Suprapubic skin (tissue), 4 donors: Measurements from ENCODE around the gene ACSL5. TPM values are rescaled to one million over a fixed set of nuclear protein-coding genes. Genes with fewer than 3 reads are reported as not detected.
A peak's percentile ranks its signal among the peaks of the same experiment; 100 is the strongest.

Experiments
- DNase-seq, 2 donors: peaks; one replicate each; pipeline ENCODE4 v3.0.0-alpha.2; 2019; ENCODE audit warnings: low spot score in 2 of 2
- H3K27ac ChIP-seq: fragments of 200-600 bp; sonication (generic); one replicate; pipeline ENCODE4 v1.5.1; 2019
- H3K27me3 ChIP-seq: fragments of 200-600 bp; sonication (generic); one replicate; pipeline ENCODE4 v1.5.1; 2019
- H3K36me3 ChIP-seq: fragments of 200-600 bp; sonication (generic); one replicate; pipeline ENCODE4 v1.5.1; 2019
- H3K4me1 ChIP-seq: fragments of 200-600 bp; sonication (generic); one replicate; pipeline ENCODE4 v1.5.1; 2019
- H3K4me3 ChIP-seq: fragments of 200-600 bp; sonication (generic); one replicate; pipeline ENCODE4 v1.5.1; 2019; ENCODE audit warnings: mild to moderate bottlenecking
- H3K9me3 ChIP-seq: fragments of 200-600 bp; sonication (generic); one replicate; pipeline ENCODE4 v1.5.1; 2019
- CTCF ChIP-seq, 2 donors: fragments of 200-600 bp in 1 of 2; fragments of 450-650 bp in 1 of 2; sonication (generic) in 1 of 2; IDR thresholded peaks; one replicate each; pipeline ENCODE4 v1.5.1; 2016 to 2019; ENCODE audit warnings: antibody characterized with exemption in 2 of 2, mild to moderate bottlenecking in 1 of 2, moderate library complexity in 1 of 2
- EP300 ChIP-seq: sonication (generic); formaldehyde crosslinking; IDR thresholded peaks from one replicate; pipeline ENCODE4 v1.6.1; 2017; ENCODE audit warnings: antibody characterized with exemption
- POLR2A ChIP-seq, 2 donors: fragments of 450-650 bp; IDR thresholded peaks; one replicate each; pipeline ENCODE4 v1.6.1; 2017; ENCODE audit warnings: antibody characterized with exemption in 2 of 2, mild to moderate bottlenecking in 2 of 2, moderate library complexity in 2 of 2
- POLR2AphosphoS5 ChIP-seq, 3 donors: sonication (generic); formaldehyde crosslinking; IDR thresholded peaks; one replicate each; pipeline ENCODE4 v1.6.1; 2017; ENCODE audit warnings: antibody characterized with exemption in 3 of 3
- WGBS: methylation state at CpG from one replicate; pipeline ENCODE4 v1.1.5; 2018; 5-methylcytosine and 5-hydroxymethylcytosine counted together
- total RNA-seq, 4 donors: library from RNA; depleted of rRNA; stranded (reverse); fragments of >200 nt; gene quantifications; one replicate each; pipeline ENCODE4 v1.1.0, GENCODE V29; 2016

Gene ACSL5
- total RNA-seq, 4 donors from 2014 or later = 3.8 to 6.5 (median 5.0) TPM

GRCh38 chr10:112465299-112465883 is 91.5 kb downstream of the ACSL5 start:
- TF ChIP-seq POLR2A (IDR thresholded peaks at IDR 0.05) (no peak), POLR2AphosphoS5 (IDR thresholded peaks at IDR 0.05) (no peak), CTCF (IDR thresholded peaks at IDR 0.05) (no peak), EP300 (no peak)
- no peak for DNase-seq
- no peak overlapping the region for H3K27ac ChIP-seq
- WGBS = 95% methylated on average over 3 of the region's 3 CpGs
- no peaks in the 10 kb centered on the region for H3K9me3 ChIP-seq
- H3K27me3 ChIP-seq = no peaks in the 10 kb centered on the region
- peaks cover 42% of the 10 kb centered on the region for H3K36me3 ChIP-seq
- no peak overlapping the region for H3K4me3 ChIP-seq
- no peaks in the 10 kb centered on the region for H3K4me1 ChIP-seq

- TF ChIP-seq POLR2AphosphoS5 (IDR thresholded peaks at IDR 0.05) (no peak), EP300 (no peak), CTCF (IDR thresholded peaks at IDR 0.05) (no peak), POLR2A (IDR thresholded peaks at IDR 0.05) (no peak)
- WGBS = 86% methylated on average over 3 of the region's 3 CpGs
- DNase-seq = no peak
- H3K9me3 ChIP-seq = no peaks in the 10 kb centered on the region
- no peak overlapping the region for H3K4me3 ChIP-seq
- H3K27ac ChIP-seq = no peak overlapping the region
- no peaks in the 10 kb centered on the region for H3K27me3 ChIP-seq
- H3K36me3 ChIP-seq = peaks cover 37% of the 10 kb centered on the region
- H3K4me1 ChIP-seq = no peaks in the 10 kb centered on the region
Measured at GRCh38 chr10:112466802-112467201, 92.9 kb downstream of the ACSL5 start.

- no peak for DNase-seq
- H3K4me1 ChIP-seq = no peaks in the 10 kb centered on the region
- 95% methylated on average over 1 of the region's 1 CpG for WGBS
- TF ChIP-seq POLR2A (IDR thresholded peaks at IDR 0.05) = no peak
- TF ChIP-seq POLR2AphosphoS5 (IDR thresholded peaks at IDR 0.05) = no peak
- no peak for TF ChIP-seq EP300
- no peak for TF ChIP-seq CTCF (IDR thresholded peaks at IDR 0.05)
- H3K36me3 ChIP-seq = peaks cover 37% of the 10 kb centered on the region
- H3K9me3 ChIP-seq = no peaks in the 10 kb centered on the region
- H3K4me3 ChIP-seq = no peak overlapping the region
- H3K27me3 ChIP-seq = no peaks in the 10 kb centered on the region
- H3K27ac ChIP-seq = no peak overlapping the region
Measured at GRCh38 chr10:112467541-112468075, 93.7 kb downstream of the ACSL5 start.

GRCh38 chr10:112471878-112472487 is 98.1 kb downstream of the ACSL5 start:
- H3K27me3 ChIP-seq = no peaks in the 10 kb centered on the region
- H3K4me1 ChIP-seq = no peaks in the 10 kb centered on the region
- H3K4me3 ChIP-seq = no peak overlapping the region
- no peak for DNase-seq
- TF ChIP-seq CTCF (IDR thresholded peaks at IDR 0.05) = peak in 1 of 2 donors; percentile 62
- TF ChIP-seq POLR2AphosphoS5 (IDR thresholded peaks at IDR 0.05) = no peak
- 19% methylated on average over 4 of the region's 4 CpGs for WGBS
- H3K27ac ChIP-seq = no peak overlapping the region
- peaks cover 14% of the 10 kb centered on the region for H3K36me3 ChIP-seq
- H3K9me3 ChIP-seq = no peaks in the 10 kb centered on the region

GRCh38 chr10:112475575-112476218 is 101.8 kb downstream of the ACSL5 start:
- no peak for DNase-seq
- 67% methylated on average over 3 of the region's 3 CpGs for WGBS
- Histone ChIP-seq H3K27ac (no peak overlapping the region), H3K9me3 (no peaks in the 10 kb centered on the region), H3K27me3 (no peaks in the 10 kb centered on the region), H3K4me1 (no peaks in the 10 kb centered on the region), H3K4me3 (no peak overlapping the region), H3K36me3 (no peaks in the 10 kb centered on the region)
- no peak for TF ChIP-seq POLR2A (IDR thresholded peaks at IDR 0.05)
- no peak for TF ChIP-seq POLR2AphosphoS5 (IDR thresholded peaks at IDR 0.05)
- TF ChIP-seq CTCF (IDR thresholded peaks at IDR 0.05) = peak in 1 of 2 donors; percentile 12
- no peak for TF ChIP-seq EP300
